ENCODE data around the gene GRM2.

- TF ChIP-seq CTCF (IDR thresholded peaks at IDR 0.05) = no peak
- TF ChIP-seq POLR2AphosphoS5 (IDR thresholded peaks at IDR 0.05) = no peak
- no peak for TF ChIP-seq POLR2A (IDR thresholded peaks at IDR 0.05)
- TF ChIP-seq EP300 (IDR thresholded peaks at IDR 0.05) = no peak
Measured at GRCh38 chr3:51747840-51748239, 41.0 kb downstream of the GRM2 start.
